UCSD-AML1 (cell line): ENCODE data around the gene RNF166.

Experiments used
- DNase-seq: peaks from one replicate; lab custom pipeline; 2025; ENCODE audit not compliant: unreplicated experiment; lab: John Stamatoyannopoulos, UW

Gene RNF166

GRCh38 chr16:88693420-88694177 lies 12.6 kb downstream of the RNF166 start:
- DNase-seq = no peak

GRCh38 chr16:88692861-88693260 lies 13.3 kb downstream of the RNF166 start:
- DNase-seq = no peak

DNA sequence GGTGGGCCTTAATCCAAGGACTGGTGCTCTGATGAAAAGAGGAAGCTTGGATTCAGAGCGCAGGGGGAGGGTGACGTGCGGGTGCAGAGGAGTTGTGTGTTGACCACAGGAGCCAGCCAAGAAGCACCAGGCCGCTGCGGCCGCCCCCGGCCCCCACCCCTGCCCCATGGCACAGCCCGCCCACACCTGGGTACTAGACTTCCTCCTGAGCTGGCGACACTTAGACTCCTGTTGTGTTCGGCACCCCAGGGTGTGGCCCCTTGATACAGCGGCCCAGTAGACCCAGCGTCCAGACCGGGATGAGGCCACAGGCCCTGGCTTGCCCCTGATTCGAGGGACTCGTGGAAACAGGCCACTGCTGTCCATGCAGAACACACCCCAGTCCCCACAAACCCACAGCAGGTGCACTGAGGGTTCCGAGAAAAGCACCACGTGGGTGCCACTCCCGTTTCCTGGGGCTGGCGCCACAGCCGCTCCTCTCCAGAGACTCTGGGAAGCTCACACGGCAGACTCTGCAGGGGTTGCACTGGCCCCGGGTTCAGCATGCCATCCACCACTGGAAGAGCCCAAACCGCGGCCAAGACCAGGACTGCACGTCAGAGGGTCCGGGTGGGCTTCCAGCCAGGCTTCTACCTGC lies 14.2 kb downstream of the RNF166 start:
- peak; percentile 86 for DNase-seq

GRCh38 chr16:88691129-88691813 lies 14.9 kb downstream of the RNF166 start:
- no peak for DNase-seq

DNA sequence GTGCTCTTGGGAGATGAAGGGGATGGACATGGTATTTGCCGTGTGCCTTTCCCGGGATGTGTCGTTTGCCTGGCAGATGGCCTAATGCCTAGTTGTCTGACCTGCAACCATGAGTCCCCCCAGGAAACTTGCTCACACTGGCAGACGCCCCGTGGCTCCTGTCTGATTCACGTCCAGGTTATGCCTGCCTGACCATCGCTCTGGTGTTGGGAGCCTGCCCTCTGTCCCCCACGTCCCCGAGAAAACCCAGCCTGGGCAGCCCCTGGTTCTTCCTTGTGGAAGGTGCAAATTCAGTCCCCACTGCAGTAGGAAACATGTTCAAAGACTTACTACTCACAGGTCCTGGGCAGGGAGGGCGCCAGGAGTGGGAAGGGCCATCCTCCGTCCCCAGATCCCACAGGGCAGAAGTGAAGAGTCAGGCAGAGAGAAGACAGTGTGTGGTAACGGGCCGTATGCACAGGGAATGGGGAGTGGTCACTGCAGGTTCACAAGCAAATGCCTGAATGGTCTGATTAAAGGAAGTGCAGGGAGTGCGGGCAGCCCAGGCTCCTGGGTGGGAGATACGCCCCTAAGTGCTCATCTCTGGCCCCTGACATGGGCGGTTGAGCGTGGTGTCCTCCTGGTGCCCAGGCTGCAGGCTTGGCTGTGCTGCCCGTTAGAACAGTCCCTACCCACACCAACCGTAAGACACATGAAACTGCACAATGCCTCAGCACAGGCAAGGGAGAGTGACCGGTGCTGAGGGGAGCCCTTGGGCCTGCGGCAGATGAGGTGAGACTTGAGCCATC lies 15.7 kb downstream of the RNF166 start:
- DNase-seq = no peak

DNA sequence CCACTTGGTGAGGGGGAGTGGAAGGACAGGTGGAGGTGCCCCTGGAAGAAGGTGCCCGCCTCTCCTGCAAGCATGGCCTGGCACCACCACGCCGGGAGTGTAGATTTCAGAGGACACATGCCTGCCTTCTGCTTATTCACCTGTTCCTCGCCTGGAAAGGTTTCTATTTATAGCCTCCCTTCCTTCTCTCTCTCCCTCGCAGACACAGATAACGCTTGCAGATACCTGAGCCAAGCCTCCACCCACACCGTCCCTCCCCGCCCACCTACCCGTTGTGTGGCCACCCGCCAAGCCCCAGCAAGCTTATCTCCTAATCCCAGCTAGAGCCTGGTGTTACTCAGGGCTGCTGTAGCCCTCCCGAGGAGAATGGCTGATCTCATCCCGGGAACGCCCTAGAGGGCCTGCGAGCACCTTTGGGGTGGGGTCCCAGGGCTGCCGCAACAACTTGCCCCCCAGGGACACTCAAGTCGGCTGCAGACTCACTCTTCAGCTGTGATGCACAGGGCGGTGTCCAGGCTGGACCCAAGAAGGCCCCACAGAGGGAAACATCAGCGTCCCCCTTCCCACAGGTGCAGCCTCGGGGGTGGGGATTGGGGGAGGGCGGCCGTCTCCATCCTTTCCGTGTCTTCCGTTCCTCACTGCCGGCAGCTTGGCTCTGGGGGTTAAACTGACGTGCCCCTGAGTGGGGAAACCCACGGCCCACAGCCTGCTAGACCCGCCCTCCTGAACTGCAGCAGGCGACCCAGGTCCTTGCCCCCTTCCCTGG lies 18.0 kb downstream of the RNF166 start:
- DNase-seq = no peak

DNA sequence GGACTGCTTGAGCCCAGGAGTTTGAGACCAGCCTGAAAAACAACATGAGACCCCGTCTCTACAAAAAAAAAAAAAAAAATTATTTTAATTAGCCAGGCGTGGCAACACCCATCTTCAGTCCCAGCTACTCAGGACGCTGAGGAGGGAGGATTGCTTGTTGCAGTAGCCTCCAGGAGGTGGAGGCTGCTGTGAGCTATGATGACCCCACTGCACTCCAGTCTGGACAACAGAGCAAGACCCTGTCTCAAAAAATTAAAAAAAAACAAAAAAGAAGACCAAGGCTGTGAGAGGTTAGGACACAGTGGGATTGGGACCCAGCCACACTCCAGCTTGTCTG lies 18.6 kb downstream of the RNF166 start:
- no peak for DNase-seq

DNA sequence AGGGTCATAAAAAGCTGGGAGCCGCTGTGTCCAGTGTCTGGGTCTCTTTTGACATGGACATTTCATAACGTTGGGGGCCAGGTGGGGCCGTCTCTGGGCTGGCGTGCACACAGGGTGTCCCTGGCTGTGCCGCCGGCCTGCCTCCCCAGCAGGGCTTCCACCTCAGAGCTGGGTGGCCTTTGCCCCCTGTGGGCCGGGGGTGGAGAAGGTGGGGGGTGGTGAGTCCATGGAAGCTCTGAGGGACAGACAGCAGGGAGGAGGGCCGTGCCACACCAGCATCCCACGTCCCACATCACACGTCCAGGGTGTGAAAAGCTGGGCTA lies 19.0 kb downstream of the RNF166 start:
- no peak for DNase-seq

- DNase-seq = peak; percentile 90
Observed at GRCh38 chr16:88686439-88687253, 19.6 kb downstream of the RNF166 start, which contains the start of gene SNAI3. SNAI3 (minus strand) TSS chr16:88686507; CDS start chr16:88686406, 101 bp downstream.

- DNase-seq = peak; percentile 61
Observed at GRCh38 chr16:88686062-88686438, 20.2 kb downstream of the RNF166 start.

DNA sequence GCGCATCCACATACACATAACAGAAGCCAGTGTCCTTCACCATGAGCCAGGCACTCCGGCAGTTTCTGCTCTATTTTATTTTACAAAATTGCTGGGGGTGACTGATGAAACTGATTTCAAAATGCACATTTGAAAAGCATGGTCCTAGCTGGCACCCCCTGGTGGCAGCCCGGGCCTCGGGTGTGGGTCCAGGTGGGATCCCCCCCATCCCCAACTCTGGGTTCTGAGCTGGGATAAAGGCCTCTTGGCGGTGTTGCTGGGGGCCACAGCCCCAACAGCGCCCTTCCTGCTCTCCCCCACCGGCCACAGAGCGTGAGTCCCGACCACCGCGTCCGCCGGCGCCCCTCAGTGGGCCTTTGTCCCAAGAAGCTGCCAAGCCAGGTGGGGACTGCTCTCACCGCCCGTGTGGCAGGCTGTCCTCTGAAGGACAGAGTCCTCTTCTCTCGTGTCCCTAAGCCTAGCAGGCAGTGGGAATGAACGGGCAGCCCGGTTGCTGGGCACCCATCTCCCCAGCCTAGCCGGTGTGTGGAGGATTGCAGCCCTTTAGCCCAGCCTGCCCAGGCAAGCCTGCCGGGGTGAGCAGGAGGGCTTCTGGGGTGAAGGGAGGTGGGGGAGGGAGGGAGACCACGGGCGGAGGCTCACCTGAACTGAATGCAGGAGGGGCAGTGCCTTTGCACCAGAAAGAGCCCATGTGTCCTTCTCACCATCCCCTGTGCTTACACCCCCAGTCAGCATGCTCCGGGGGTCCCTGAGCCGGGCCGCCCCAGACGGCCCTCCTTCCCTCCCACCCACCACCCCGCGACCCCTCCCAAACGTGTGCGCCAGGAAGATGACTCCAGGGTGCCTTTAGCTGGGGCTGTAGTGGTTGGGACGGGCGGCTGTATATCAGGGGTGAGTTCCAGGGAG lies 20.8 kb downstream of the RNF166 start:
- DNase-seq = peak; percentile 62

DNA sequence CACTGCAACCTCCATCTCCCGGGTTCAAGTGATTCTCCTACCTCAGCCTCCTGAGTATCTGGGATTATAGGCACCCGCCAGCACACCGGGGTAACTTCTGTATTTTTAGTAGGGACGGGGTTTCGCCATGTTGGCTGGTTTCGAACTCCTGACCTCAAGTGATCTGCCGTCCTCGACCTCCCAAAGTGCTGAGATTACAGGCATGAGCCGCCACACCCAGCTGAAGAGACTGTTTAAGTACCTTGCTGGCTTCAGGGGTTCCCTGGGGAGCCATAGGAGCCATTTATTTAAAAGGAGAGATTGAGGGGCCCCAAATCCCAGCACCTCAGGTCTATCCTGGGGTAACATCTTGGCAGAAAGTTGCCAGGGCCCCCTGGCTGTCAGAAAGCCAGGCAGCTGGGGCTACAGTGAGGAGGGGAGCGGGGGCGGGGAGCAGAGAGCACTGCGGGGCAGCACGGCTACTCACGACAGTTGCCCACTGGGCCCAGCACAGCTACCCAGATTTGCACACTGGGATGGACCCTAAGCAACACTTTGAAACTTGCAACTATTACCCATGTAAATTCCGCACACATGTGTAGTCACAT lies 21.5 kb downstream of the RNF166 start:
- DNase-seq = no peak

GRCh38 chr16:88681709-88682451 lies 24.3 kb downstream of the RNF166 start:
- peak; percentile 63 for DNase-seq

- peak; percentile 39 for DNase-seq
Observed at GRCh38 chr16:88681084-88681680, 25.0 kb downstream of the RNF166 start.

GRCh38 chr16:88680554-88681083 lies 25.6 kb downstream of the RNF166 start:
- no peak for DNase-seq

GRCh38 chr16:88678224-88678979 lies 27.8 kb downstream of the RNF166 start:
- no peak for DNase-seq
